HG03354 (cell line): ENCODE data around the gene DTNB.

Source experiments
- ATAC-seq: cut with Tn5 transposase; IDR thresholded peaks from one replicate; pipeline ENCODE4 v1.9.1; 2021; ENCODE audit warnings: mild to moderate bottlenecking; ENCODE audit not compliant: unreplicated experiment, poor library complexity, severe bottlenecking

Gene DTNB

GRCh38 chr2:25521665-25522387 lies 151.6 kb downstream of the DTNB start:
- ATAC-seq = peak; percentile 87

GRCh38 chr2:25521126-25521525 lies 152.3 kb downstream of the DTNB start:
- no peak for ATAC-seq

- ATAC-seq = no peak
These were observed 155.7 kb downstream of the DTNB start for GRCh38 chr2:25517701-25518100.

GRCh38 chr2:25514043-25514637 lies 159.2 kb downstream of the DTNB start:
- ATAC-seq = peak; percentile 68

- no peak for ATAC-seq
These were observed 160.7 kb downstream of the DTNB start for GRCh38 chr2:25512707-25513106.

GRCh38 chr2:25506226-25506625 lies 167.2 kb downstream of the DTNB start:
- ATAC-seq = no peak

- no peak for ATAC-seq
These were observed 167.8 kb downstream of the DTNB start for GRCh38 chr2:25505622-25506021.

- ATAC-seq = no peak
These were observed 168.2 kb downstream of the DTNB start for GRCh38 chr2:25505182-25505581.

GRCh38 chr2:25504266-25504665 lies 169.1 kb downstream of the DTNB start:
- no peak for ATAC-seq

GRCh38 chr2:25499157-25499556 lies 174.2 kb downstream of the DTNB start:
- no peak for ATAC-seq

- ATAC-seq = no peak
These were observed 175.4 kb downstream of the DTNB start for GRCh38 chr2:25497918-25498407.

GRCh38 chr2:25497229-25497917 lies 176.0 kb downstream of the DTNB start:
- no peak for ATAC-seq

GRCh38 chr2:25494616-25495015 lies 178.8 kb downstream of the DTNB start:
- ATAC-seq = no peak

- ATAC-seq = no peak
These were observed 180.2 kb downstream of the DTNB start for GRCh38 chr2:25493207-25493606.

GRCh38 chr2:25492726-25493125 lies 180.7 kb downstream of the DTNB start:
- no peak for ATAC-seq

- no peak for ATAC-seq
These were observed 181.3 kb downstream of the DTNB start for GRCh38 chr2:25491966-25492532.

GRCh38 chr2:25491003-25491696 lies 182.2 kb downstream of the DTNB start:
- no peak for ATAC-seq

- no peak for ATAC-seq
These were observed 183.2 kb downstream of the DTNB start for GRCh38 chr2:25490217-25490616.

GRCh38 chr2:25489631-25490030 lies 183.7 kb downstream of the DTNB start:
- no peak for ATAC-seq
